GM18858 (cell line): Measurements from ENCODE around the gene TBATA.

ENCODE experiments used
- ATAC-seq: cut with Tn5 transposase; IDR thresholded peaks from one replicate; pipeline ENCODE4 v1.9.1; 2021; ENCODE audit not compliant: unreplicated experiment

The TBATA gene

GRCh38 chr10:70747192-70747965 is 37.8 kb downstream of the TBATA start:
- ATAC-seq, result no peak

- no peak for ATAC-seq
Measured at GRCh38 chr10:70745555-70745954, 39.6 kb downstream of the TBATA start.

- no peak for ATAC-seq
Measured at GRCh38 chr10:70744617-70745143, 40.5 kb downstream of the TBATA start.

DNA sequence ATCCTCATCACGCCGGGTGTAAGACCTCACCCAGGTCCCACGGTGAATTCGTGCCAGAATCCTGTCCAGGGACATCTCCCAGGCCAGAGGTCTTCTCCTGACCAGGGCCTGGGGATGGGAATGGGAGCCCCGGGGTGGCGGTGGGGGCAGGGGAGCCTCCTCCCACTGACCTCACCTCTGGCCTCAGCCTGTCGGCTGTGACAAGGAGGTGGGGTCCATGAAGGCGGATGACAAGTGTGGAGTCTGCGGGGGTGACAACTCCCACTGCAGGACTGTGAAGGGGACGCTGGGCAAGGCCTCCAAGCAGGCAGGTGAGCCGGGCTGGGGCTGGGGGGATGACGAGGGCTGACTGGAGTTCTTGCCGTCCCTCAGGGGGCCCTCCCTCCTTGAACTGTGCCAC is 41.3 kb downstream of the TBATA start:
- ATAC-seq, result no peak

GRCh38 chr10:70743430-70743788 is 41.8 kb downstream of the TBATA start:
- no peak for ATAC-seq

GRCh38 chr10:70742537-70743429 is 42.4 kb downstream of the TBATA start:
- no peak for ATAC-seq

DNA sequence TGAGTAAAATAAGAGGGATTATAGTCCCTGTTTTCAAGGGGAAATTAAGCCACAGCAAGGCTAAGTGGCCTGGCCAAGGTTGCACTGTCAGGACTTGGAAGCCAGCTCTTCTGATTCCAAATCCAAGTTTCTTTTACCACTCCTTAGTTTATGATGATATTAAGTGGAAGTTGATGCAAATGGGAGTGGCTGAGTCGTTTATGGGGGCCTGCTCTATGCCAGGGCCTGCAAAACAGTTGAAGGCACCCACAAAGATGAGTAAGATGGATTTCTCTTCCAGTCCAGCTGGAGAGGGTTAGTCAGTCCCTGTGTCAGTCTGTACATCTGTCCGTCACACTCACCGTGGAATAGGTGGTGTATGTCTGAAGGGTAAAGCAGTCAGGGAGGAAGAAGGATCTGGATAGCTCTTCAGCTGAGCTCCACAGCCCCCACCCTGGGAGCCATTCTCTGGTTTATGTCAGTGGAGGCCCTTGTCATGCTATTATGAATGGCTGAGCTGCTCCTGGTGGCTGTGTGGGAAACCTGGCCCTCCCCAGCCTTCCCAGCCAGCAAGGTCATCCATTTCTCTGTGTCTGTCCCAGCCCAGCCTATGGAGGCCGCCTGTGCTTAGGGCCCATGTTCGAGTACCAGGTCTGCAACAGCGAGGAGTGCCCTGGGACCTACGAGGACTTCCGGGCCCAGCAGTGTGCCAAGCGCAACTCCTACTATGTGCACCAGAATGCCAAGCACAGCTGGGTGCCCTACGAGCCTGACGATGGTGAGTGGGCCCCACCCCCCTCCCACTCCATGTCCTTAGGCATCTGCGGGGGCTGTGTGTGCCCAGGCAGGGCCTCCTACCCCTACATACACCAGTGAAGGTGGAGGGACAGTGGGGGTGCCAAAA is 44.5 kb downstream of the TBATA start:
- no peak for ATAC-seq

GRCh38 chr10:70738761-70739121 is 46.4 kb downstream of the TBATA start:
- no peak for ATAC-seq

DNA sequence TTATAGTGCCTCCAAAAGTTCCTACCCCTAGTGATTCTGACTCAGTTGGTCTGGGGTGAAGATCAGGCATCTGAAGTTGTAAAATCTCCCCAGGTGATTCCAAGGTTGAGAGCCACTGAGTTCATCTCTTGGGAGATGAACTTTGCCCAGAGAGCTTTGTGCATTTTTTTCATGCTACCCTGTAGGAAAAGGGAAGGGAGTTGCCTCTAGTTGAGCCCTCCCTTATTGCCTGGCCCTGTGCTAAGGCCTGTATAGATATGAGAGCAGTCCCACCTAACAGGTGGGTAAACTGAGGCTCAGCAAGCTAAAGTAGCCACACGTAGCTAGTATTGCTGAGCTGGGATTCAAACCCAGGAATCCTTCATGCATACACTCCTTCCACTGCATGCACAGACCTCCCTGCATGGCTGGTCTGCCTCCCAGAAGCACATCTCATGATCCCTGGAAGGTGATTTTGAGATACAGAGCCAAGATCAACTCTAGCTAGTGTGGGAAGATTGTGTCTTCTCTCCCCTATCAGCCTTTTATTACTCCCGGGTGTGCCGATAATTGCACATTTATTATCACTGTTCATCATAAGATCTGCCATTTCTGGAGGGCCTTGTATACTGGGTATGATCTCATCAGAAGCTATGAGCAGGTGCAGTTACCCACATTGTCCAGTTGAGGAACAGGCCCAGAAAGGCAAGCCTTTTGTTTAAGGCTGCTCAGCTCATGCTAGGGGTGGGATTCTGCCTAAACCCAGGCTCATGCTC is 47.0 kb downstream of the TBATA start:
- ATAC-seq, result no peak

- ATAC-seq, result no peak
Measured at GRCh38 chr10:70737250-70737649, 47.9 kb downstream of the TBATA start.

DNA sequence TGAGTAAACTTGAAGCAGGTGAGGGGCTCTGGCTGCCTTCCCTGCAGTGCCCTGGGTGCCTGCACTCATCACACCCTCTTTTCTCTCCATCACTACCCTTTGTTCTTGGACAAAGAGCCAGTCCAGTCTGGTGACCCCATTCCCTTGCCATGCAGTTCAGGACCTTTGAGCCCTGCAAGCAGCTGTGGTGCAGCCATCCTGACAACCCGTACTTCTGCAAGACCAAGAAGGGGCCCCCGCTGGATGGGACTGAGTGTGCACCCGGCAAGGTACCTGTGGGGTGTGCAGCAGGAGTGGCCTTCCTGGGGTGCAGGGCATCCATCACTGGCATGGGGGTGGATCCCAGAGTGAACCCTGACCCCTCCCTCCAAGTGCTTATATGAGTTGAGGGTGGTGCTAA is 48.7 kb downstream of the TBATA start:
- no peak for ATAC-seq

DNA sequence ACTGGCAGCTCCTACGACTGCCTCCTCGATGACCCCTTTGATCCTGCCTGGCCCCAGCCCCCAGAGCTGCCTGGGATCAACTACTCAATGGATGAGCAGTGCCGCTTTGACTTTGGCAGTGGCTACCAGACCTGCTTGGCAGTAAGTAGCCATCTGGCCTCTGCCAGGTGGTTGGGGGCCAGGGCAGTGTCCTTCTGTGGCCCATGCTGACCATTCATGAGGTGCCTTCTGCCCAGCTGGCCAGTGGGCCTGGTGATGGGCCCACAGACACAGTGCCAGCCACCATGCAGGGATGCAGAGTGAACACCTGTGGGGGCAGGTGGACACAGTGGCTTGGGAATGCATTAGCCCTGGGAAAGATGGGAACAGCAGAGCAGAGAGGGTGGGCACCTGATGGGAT is 50.0 kb downstream of the TBATA start:
- no peak for ATAC-seq

GRCh38 chr10:70733051-70733450 is 52.1 kb downstream of the TBATA start:
- ATAC-seq, result no peak

- ATAC-seq, result no peak
Measured at GRCh38 chr10:70732569-70732968, 52.6 kb downstream of the TBATA start.

DNA sequence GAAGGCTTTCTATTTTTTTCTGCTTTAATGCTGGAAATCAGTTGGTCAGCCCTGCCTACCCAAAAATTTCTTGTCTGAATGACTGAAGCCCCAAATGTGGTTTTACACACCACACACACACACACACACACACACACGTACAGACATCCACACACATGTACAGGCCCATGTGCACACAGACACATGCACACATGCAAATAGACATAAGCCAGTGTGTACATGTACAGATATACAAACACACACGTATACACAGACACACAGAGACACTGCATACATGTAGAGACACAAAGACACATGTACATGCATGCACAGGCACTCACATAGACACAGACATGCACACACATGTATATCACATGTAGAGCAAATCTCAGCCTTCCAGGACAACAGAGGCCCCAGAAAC is 54.2 kb downstream of the TBATA start:
- no peak for ATAC-seq

- ATAC-seq, result no peak
Measured at GRCh38 chr10:70729763-70730357, 55.3 kb downstream of the TBATA start.

DNA sequence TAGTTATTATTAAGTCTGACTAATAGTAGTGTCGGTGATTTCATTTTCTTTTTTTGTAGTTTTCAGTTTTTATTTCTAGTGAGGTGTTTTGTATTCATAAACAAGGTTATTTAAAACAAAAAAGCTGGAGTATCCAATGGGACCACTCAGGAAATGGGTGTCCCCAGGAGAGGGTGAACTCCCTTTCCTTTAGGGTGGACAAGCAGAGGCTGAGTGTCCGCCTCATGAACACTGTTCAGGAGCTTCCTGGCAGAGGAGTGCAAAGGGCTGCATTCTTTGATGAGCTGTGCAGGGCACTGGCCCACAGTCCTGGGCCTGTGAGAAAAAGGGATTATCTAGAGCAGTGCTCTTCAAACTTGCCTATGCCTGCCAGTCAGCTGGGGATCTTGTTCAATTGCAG is 56.8 kb downstream of the TBATA start:
- no peak for ATAC-seq

GRCh38 chr10:70726909-70727495 is 58.2 kb downstream of the TBATA start:
- ATAC-seq, result no peak

DNA sequence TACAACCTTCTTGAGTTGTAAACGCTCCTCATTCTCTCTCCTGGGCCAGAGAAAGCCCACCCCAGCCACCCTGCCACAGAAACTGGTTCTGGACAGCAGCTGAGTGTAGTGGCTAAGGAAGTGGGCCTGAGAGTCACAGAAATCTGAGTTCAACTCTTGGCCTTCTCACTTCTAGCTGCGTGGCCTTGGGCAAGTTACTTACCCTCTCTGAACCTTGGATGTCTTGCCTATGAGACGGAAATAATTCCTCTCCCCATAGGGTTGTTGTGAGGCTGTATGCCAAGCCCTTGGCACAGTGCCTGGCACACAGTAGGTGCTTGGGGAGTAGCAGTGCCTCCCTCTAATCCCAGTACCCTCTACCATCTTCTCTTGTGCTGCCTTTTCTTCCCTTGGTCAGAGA is 61.4 kb downstream of the TBATA start:
- ATAC-seq, result no peak
